ENCODE data around the gene CCNE1. TPM values are rescaled to one million over a fixed set of nuclear protein-coding genes. Genes with fewer than 3 reads are reported as not detected.

CCNE1 gene
- total and polyA plus RNA-seq, 10 of the 15 experiments (the other 5 are each of a cell fraction or from before 2014, with no cell fraction given): 6.3 to 44.2 (median 35.8) TPM

DNA sequence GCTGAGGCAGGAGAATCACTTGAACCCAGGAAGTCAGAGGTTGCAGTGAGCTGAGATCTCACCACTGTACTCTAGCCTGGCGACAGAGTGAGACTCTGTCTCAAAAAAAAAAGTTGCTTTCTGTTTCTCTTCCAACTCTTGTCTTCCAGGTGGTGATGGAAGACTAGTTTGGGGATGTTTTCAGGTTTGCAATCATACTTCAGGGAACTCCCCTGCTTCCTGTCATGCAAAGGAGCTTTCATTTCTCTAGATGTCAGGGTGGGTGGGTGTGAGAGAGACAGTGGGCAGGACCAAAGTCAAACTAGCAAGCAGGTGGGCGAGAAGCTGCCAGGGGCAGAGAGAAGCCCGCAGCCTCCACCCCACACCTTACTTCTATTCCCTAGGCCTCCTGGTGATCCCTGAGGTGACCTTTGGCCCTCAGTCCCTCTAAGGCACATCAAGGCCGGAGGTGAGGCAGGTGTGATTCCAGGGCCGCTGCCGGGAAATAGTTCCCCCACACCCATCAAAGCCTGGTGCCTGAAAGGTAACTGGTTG is 25.7 kb downstream of the CCNE1 start (continued):
- TF ChIP-seq EZH2 (IDR thresholded peaks at IDR 0.05; ENCODE audit: borderline replicate concordance, control insufficient read depth, low read depth, low read length): no peak
- TF ChIP-seq, protein P1, sequence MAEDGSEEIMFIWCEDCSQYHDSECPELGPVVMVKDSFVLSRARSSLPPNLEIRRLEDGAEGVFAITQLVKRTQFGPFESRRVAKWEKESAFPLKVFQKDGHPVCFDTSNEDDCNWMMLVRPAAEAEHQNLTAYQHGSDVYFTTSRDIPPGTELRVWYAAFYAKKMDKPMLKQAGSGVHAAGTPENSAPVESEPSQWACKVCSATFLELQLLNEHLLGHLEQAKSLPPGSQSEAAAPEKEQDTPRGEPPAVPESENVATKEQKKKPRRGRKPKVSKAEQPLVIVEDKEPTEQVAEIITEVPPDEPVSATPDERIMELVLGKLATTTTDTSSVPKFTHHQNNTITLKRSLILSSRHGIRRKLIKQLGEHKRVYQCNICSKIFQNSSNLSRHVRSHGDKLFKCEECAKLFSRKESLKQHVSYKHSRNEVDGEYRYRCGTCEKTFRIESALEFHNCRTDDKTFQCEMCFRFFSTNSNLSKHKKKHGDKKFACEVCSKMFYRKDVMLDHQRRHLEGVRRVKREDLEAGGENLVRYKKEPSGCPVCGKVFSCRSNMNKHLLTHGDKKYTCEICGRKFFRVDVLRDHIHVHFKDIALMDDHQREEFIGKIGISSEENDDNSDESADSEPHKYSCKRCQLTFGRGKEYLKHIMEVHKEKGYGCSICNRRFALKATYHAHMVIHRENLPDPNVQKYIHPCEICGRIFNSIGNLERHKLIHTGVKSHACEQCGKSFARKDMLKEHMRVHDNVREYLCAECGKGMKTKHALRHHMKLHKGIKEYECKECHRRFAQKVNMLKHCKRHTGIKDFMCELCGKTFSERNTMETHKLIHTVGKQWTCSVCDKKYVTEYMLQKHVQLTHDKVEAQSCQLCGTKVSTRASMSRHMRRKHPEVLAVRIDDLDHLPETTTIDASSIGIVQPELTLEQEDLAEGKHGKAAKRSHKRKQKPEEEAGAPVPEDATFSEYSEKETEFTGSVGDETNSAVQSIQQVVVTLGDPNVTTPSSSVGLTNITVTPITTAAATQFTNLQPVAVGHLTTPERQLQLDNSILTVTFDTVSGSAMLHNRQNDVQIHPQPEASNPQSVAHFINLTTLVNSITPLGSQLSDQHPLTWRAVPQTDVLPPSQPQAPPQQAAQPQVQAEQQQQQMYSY (CRISPR knock-in tag; IDR thresholded peaks at IDR 0.05): no peak
- TF ChIP-seq, protein P2, sequence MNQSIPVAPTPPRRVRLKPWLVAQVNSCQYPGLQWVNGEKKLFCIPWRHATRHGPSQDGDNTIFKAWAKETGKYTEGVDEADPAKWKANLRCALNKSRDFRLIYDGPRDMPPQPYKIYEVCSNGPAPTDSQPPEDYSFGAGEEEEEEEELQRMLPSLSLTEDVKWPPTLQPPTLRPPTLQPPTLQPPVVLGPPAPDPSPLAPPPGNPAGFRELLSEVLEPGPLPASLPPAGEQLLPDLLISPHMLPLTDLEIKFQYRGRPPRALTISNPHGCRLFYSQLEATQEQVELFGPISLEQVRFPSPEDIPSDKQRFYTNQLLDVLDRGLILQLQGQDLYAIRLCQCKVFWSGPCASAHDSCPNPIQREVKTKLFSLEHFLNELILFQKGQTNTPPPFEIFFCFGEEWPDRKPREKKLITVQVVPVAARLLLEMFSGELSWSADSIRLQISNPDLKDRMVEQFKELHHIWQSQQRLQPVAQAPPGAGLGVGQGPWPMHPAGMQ (IDR thresholded peaks at IDR 0.05; ENCODE audit: borderline replicate concordance): no peak
- TF ChIP-seq, protein P3, sequence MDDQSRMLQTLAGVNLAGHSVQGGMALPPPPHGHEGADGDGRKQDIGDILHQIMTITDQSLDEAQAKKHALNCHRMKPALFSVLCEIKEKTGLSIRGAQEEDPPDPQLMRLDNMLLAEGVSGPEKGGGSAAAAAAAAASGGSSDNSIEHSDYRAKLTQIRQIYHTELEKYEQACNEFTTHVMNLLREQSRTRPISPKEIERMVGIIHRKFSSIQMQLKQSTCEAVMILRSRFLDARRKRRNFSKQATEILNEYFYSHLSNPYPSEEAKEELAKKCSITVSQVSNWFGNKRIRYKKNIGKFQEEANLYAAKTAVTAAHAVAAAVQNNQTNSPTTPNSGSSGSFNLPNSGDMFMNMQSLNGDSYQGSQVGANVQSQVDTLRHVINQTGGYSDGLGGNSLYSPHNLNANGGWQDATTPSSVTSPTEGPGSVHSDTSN (IDR thresholded peaks at IDR 0.05; ENCODE audit: insufficient replicate concordance, low read depth, low read length): peak; percentile 21
- TF ChIP-seq TAF1 (IDR thresholded peaks at IDR 0.05; ENCODE audit: borderline replicate concordance, low read depth, low read length): no peak
- TF ChIP-seq JUND (IDR thresholded peaks at IDR 0.05; ENCODE audit: low read depth, low read length): no peak
- TF ChIP-seq GATAD2B (conservative IDR thresholded peaks at IDR 0.05; ENCODE audit: low read depth): 0 out of 2 replicates have a peak, but pooled peaks have one; percentile 29
- peak; percentile 21; the same call in 1 of the 2 replicates for TF ChIP-seq CREB1 (IDR thresholded peaks at IDR 0.05; ENCODE audit: low read depth)
- TF ChIP-seq, protein P4, sequence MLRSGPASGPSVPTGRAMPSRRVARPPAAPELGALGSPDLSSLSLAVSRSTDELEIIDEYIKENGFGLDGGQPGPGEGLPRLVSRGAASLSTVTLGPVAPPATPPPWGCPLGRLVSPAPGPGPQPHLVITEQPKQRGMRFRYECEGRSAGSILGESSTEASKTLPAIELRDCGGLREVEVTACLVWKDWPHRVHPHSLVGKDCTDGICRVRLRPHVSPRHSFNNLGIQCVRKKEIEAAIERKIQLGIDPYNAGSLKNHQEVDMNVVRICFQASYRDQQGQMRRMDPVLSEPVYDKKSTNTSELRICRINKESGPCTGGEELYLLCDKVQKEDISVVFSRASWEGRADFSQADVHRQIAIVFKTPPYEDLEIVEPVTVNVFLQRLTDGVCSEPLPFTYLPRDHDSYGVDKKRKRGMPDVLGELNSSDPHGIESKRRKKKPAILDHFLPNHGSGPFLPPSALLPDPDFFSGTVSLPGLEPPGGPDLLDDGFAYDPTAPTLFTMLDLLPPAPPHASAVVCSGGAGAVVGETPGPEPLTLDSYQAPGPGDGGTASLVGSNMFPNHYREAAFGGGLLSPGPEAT (IDR thresholded peaks at IDR 0.05; ENCODE audit: low read depth): peak; percentile 55
- TF ChIP-seq, protein P5, sequence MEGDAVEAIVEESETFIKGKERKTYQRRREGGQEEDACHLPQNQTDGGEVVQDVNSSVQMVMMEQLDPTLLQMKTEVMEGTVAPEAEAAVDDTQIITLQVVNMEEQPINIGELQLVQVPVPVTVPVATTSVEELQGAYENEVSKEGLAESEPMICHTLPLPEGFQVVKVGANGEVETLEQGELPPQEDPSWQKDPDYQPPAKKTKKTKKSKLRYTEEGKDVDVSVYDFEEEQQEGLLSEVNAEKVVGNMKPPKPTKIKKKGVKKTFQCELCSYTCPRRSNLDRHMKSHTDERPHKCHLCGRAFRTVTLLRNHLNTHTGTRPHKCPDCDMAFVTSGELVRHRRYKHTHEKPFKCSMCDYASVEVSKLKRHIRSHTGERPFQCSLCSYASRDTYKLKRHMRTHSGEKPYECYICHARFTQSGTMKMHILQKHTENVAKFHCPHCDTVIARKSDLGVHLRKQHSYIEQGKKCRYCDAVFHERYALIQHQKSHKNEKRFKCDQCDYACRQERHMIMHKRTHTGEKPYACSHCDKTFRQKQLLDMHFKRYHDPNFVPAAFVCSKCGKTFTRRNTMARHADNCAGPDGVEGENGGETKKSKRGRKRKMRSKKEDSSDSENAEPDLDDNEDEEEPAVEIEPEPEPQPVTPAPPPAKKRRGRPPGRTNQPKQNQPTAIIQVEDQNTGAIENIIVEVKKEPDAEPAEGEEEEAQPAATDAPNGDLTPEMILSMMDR (IDR thresholded peaks at IDR 0.05 in 2 of 3, conservative IDR thresholded peaks at IDR 0.05 in 1 of 3; ENCODE audit: control insufficient read depth in 2 of 3, extremely low read depth in 1 of 3, insufficient read depth in 1 of 3, low read depth in 3 of 3, low read length in 3 of 3): no peak
- TF ChIP-seq SMC3 (IDR thresholded peaks at IDR 0.05; ENCODE audit: borderline replicate concordance, low read length): no peak
- no peak for TF ChIP-seq IRF4 (IDR thresholded peaks at IDR 0.05; ENCODE audit: low read depth, low read length)
- 0 out of 2 replicates have a peak, but pooled peaks have one; percentile 28 for TF ChIP-seq BCL11A (IDR thresholded peaks at IDR 0.05; ENCODE audit: low read depth, low read length)
- TF ChIP-seq RAD21 (IDR thresholded peaks at IDR 0.05; ENCODE audit: insufficient read depth, low read depth, low read length): 0 out of 2 replicates have a peak, but pooled peaks have one; percentile 5
- no peak for TF ChIP-seq SIX5 (IDR thresholded peaks at IDR 0.05; ENCODE audit: low read depth, low read length, severe bottlenecking)
- TF ChIP-seq KLF5 (IDR thresholded peaks at IDR 0.05; ENCODE audit: partially characterized antibody): no peak
- TF ChIP-seq HDGF (IDR thresholded peaks at IDR 0.05): no peak
- no peak for TF ChIP-seq MYC (IDR thresholded peaks at IDR 0.05; ENCODE audit: insufficient read depth, insufficient read length, insufficient replicate concordance, low read length, severe bottlenecking)
